Mucosa of descending colon (tissue), 3 donors: ENCODE results near the gene TNFRSF25. TPM values are rescaled to one million over a fixed set of nuclear protein-coding genes. Genes with fewer than 3 reads are reported as not detected.

Experiments used
- ATAC-seq: fragments of 200-7000 bp; cut with Tn5 transposase; one replicate; pipeline ENCODE4 v1.9.1; 2020; ENCODE audit warnings: mild to moderate bottlenecking, moderate library complexity
- DNase-seq, 3 donors: peaks; one replicate each; pipeline ENCODE4 v3.0.0-alpha.2; 2020
- H3K36me3 ChIP-seq: fragments of 200-600 bp; one replicate; pipeline ENCODE4 v1.8.0; 2021; ENCODE audit warnings: low read depth, mild to moderate bottlenecking
- H3K4me1 ChIP-seq: fragments of 200-600 bp; one replicate; pipeline ENCODE4 v1.8.0; 2021; ENCODE audit warnings: low read depth, mild to moderate bottlenecking
- H3K4me3 ChIP-seq: fragments of 200-600 bp; one replicate; pipeline ENCODE4 v1.8.0; 2021; ENCODE audit warnings: mild to moderate bottlenecking
- H3K9me3 ChIP-seq: fragments of 200-600 bp; one replicate; pipeline ENCODE4 v1.8.0; 2021; ENCODE audit warnings: mild to moderate bottlenecking
- CTCF ChIP-seq: fragments of 200-600 bp; IDR thresholded peaks from one replicate; pipeline ENCODE4 v1.8.0; 2022; ENCODE audit warnings: antibody characterized with exemption, mild to moderate bottlenecking
- intact Hi-C, 2 donors: fragments of 100-400 bp; cut with DNase I in 1 of 2; cut with micrococcal nuclease in 1 of 2; formaldehyde crosslinking; loops; one replicate each; pipeline versions ENCODE4 v1.11.0 to v1.11.1; 2022; cut with DNase I, micrococcal nuclease
- total RNA-seq, 3 donors: library from RNA; stranded (reverse); fragmentation: NEBNext Ultra II Directional in 2 of 3; extraction: Animal tissue kit (Norgen Biotek cat#: 25700) in 2 of 3; gene quantifications; one replicate each; pipeline versions ENCODE4 v1.2.1 to v1.2.4, GENCODE V29; 2021 to 2023
- donor health status: DM: no; HTN: no; CAD: no; lungs with moderate emphysema.
- donor health status: DM: no; HTN: no; CAD: no.
- donor health status: DM: no; HTN: yes; CAD: no.

The TNFRSF25 gene
- total RNA-seq, 3 donors from 2014 or later, result 18.3 to 45.1 (median 35.3) TPM

GRCh38 chr1:6476483-6476882, 10.5 kb upstream of the TNFRSF25 start:
- Histone ChIP-seq H3K36me3 (no peaks in the 10 kb centered on the region), H3K4me3 (no peak overlapping the region), H3K9me3 (no peaks in the 10 kb centered on the region), H3K4me1 (peaks cover 43% of the 10 kb centered on the region)
- no peak for TF ChIP-seq CTCF
- DNase-seq (peak in 2 of 3 donors; percentile 72 to 81), ATAC-seq (peak; percentile 48)
- intact Hi-C loops, result no loop called here

GRCh38 chr1:6475381-6476133, 9.6 kb upstream of the TNFRSF25 start:
- peak; percentile 82 to 89 (median 85) for DNase-seq
- intact Hi-C loops, result no loop called here
- Histone ChIP-seq H3K9me3 (no peaks in the 10 kb centered on the region), H3K36me3 (no peaks in the 10 kb centered on the region), H3K4me3 (no peak overlapping the region), H3K4me1 (peaks cover 43% of the 10 kb centered on the region)
- ATAC-seq, result peak; percentile 48
- TF ChIP-seq CTCF, result peak; percentile 93

GRCh38 chr1:6474815-6475282, 8.9 kb upstream of the TNFRSF25 start:
- peaks cover 43% of the 10 kb centered on the region for H3K4me1 ChIP-seq
- no peaks in the 10 kb centered on the region for H3K9me3 ChIP-seq
- ATAC-seq, result no peak
- H3K4me3 ChIP-seq, result no peak overlapping the region
- DNase-seq, result no peak
- intact Hi-C loops, result no loop called here
- H3K36me3 ChIP-seq, result no peaks in the 10 kb centered on the region
- no peak for TF ChIP-seq CTCF

GRCh38 chr1:6473974-6474814, 8.2 kb upstream of the TNFRSF25 start:
- H3K4me3 ChIP-seq, result no peak overlapping the region
- peak; percentile 44 for ATAC-seq
- peaks cover 43% of the 10 kb centered on the region for H3K4me1 ChIP-seq
- no peaks in the 10 kb centered on the region for H3K36me3 ChIP-seq
- H3K9me3 ChIP-seq, result no peaks in the 10 kb centered on the region
- DNase-seq, result peak; percentile 74 to 84 (median 75)
- intact Hi-C loops, result no loop called here
- no peak for TF ChIP-seq CTCF

GRCh38 chr1:6473156-6473555, 7.2 kb upstream of the TNFRSF25 start:
- no peak for ATAC-seq
- no peak overlapping the region for H3K4me3 ChIP-seq
- no peaks in the 10 kb centered on the region for H3K36me3 ChIP-seq
- intact Hi-C loops, result no loop called here
- TF ChIP-seq CTCF, result no peak
- no peaks in the 10 kb centered on the region for H3K9me3 ChIP-seq
- H3K4me1 ChIP-seq, result peaks cover 43% of the 10 kb centered on the region
- no peak for DNase-seq
